GM23338 (cell line): Measurements from ENCODE around the gene DMGDH. TPM values are rescaled to one million over a fixed set of nuclear protein-coding genes. Genes with fewer than 3 reads are reported as not detected.

Experiments used
- ATAC-seq: fragments of 200-7000 bp; cut with Tn5 transposase; 3 replicates; pipeline ENCODE4 v1.9.1; 2020
- DNase-seq: peaks from one replicate; pipeline ENCODE4 v3.0.0-alpha.2; 2015; ENCODE audit warnings: low spot score
- H2AFZ ChIP-seq: fragments of 200-600 bp; sonication (generic); 2 replicates; pipeline ENCODE4 v1.8.0; 2016; ENCODE audit warnings: antibody characterized with exemption, mild to moderate bottlenecking, moderate library complexity
- H3F3A ChIP-seq: fragments of 200-600 bp; sonication (generic); replicated peaks from 2 replicates; pipeline ENCODE4 v1.8.0; 2017; ENCODE audit warnings: antibody characterized with exemption, mixed run types, low read depth
- H3K27ac ChIP-seq: fragments of 200-600 bp; sonication (generic); 2 replicates; pipeline ENCODE4 v1.6.1; 2016; ENCODE audit warnings: low read depth
- H3K27me3 ChIP-seq: fragments of 200-600 bp; sonication (generic); 2 replicates; pipeline ENCODE4 v1.8.0; 2016; ENCODE audit warnings: mild to moderate bottlenecking, mixed run types, moderate library complexity; ENCODE audit not compliant: insufficient read depth
- H3K36me3 ChIP-seq: fragments of 200-600 bp; sonication (generic); 2 replicates; pipeline ENCODE4 v1.8.0; 2016; ENCODE audit warnings: mild to moderate bottlenecking; ENCODE audit not compliant: insufficient read depth
- H3K4me1 ChIP-seq: fragments of 200-600 bp; sonication (generic); 2 replicates; pipeline ENCODE4 v1.8.0; 2016; ENCODE audit warnings: mild to moderate bottlenecking, moderate library complexity; ENCODE audit not compliant: insufficient read depth
- H3K4me2 ChIP-seq: fragments of 200-600 bp; sonication (generic); 2 replicates; pipeline ENCODE4 v1.7.1; 2017; ENCODE audit warnings: mixed run types
- H3K4me3 ChIP-seq: fragments of 200-600 bp; sonication (generic); 2 replicates; pipeline ENCODE4 v1.6.1; 2016; ENCODE audit warnings: mixed run types
- H3K79me2 ChIP-seq: fragments of 200-600 bp; sonication (generic); replicated peaks from 2 replicates; pipeline ENCODE4 v1.8.0; 2017; ENCODE audit warnings: mild to moderate bottlenecking; ENCODE audit not compliant: insufficient read depth
- H3K9me2 ChIP-seq: fragments of 200-600 bp; sonication (generic); 2 replicates; pipeline ENCODE4 v1.8.0; 2017; ENCODE audit not compliant: insufficient read depth
- H4K20me1 ChIP-seq: fragments of 200-600 bp; sonication (generic); replicated peaks from 2 replicates; pipeline ENCODE4 v1.8.0; 2017; ENCODE audit warnings: mild to moderate bottlenecking; ENCODE audit not compliant: insufficient read depth
- H3K27ac Mint-ChIP-seq: 2 replicates; pipeline ENCODE4 v1.8.0; 2020; ENCODE audit warnings: inconsistent platforms, mild to moderate bottlenecking, moderate library complexity, mixed read lengths
- H3K27me3 Mint-ChIP-seq: 3 replicates; pipeline ENCODE4 v1.8.0; 2022; ENCODE audit warnings: low read depth, mild to moderate bottlenecking, moderate library complexity, mixed read lengths, inconsistent platforms; ENCODE audit not compliant: insufficient read depth, poor library complexity
- H3K36me3 Mint-ChIP-seq: 3 replicates; pipeline ENCODE4 v1.8.0; 2021; ENCODE audit warnings: low read depth, mild to moderate bottlenecking, inconsistent platforms, moderate library complexity, mixed read lengths
- H3K4me1 Mint-ChIP-seq: 3 replicates; pipeline ENCODE4 v1.8.0; 2020; ENCODE audit warnings: mild to moderate bottlenecking, inconsistent platforms, mixed read lengths
- H3K4me3 Mint-ChIP-seq: 3 replicates; pipeline ENCODE4 v1.8.0; 2021; ENCODE audit warnings: moderate library complexity, mild to moderate bottlenecking, inconsistent platforms, mixed read lengths
- H3K9me3 Mint-ChIP-seq: 3 replicates; pipeline ENCODE4 v1.8.0; 2020; ENCODE audit warnings: moderate library complexity, mild to moderate bottlenecking, inconsistent platforms, mixed read lengths
- CREB1 ChIP-seq: fragments of 250-450 bp; sonication (Bioruptor Pico); IDR thresholded peaks from 2 replicates; pipeline ENCODE4 v1.5.0; 2020; ENCODE audit warnings: low read depth, mild to moderate bottlenecking, moderate library complexity
- CTCF ChIP-seq, 2 experiments: fragments of 200-600 bp in 1 of 2; sonication (generic) in 1 of 2; conservative IDR thresholded peaks; 2 replicates each; pipeline versions ENCODE4 v1.5.1 to v1.6.1; 2016 to 2017; ENCODE audit warnings: antibody characterized with exemption in 2 of 2, low read depth in 2 of 2, mild to moderate bottlenecking in 2 of 2, moderate library complexity in 1 of 2
- REST ChIP-seq: IDR thresholded peaks from one replicate; pipeline ENCODE4 v1.6.1; 2018; ENCODE audit warnings: antibody characterized with exemption; ENCODE audit not compliant: unreplicated experiment
- ZNF331 ChIP-seq: fragments of 250-450 bp; sonication (Bioruptor Pico); IDR thresholded peaks from 2 replicates; pipeline ENCODE4 v1.5.0; 2020; ENCODE audit warnings: low read depth, mild to moderate bottlenecking, moderate library complexity
- ZNF462 ChIP-seq: fragments of 250-450 bp; sonication (Bioruptor Pico); IDR thresholded peaks from 2 replicates; pipeline ENCODE4 v1.5.0; 2020; ENCODE audit warnings: mild to moderate bottlenecking, moderate library complexity
- polyA plus RNA-seq: library from polyadenylated mRNA; unstranded; fragments of >200 nt; fragmentation: Nextera tagmentation; extraction: Ambion mirVana; gene quantifications from 2 replicates; pipeline ENCODE4 v1.2.1, GENCODE V29; 2016
- total RNA-seq: library from RNA; depleted of rRNA; stranded (reverse); fragments of >200 nt; shearing (Covaris generic); gene quantifications from 2 replicates; pipeline ENCODE4 v1.2.3, GENCODE V29; 2014

Gene DMGDH
- total and polyA plus RNA-seq, 2 experiments from 2014 or later = 0.52 to 0.63 TPM

- H3K27me3 ChIP-seq = no peaks in the 10 kb centered on the region
- peaks cover 3% of the 10 kb centered on the region; the same call in 1 of the 2 replicates for H3K4me1 ChIP-seq
- H3K4me1 Mint-ChIP-seq = peaks cover 4% of the 10 kb centered on the region; the same call in 1 of the 3 replicates
- H3K4me3 ChIP-seq = no peak overlapping the region
- ATAC-seq (peak; percentile 67), DNase-seq (peak; percentile 63)
- H3K9me3 Mint-ChIP-seq = no peaks in the 10 kb centered on the region
- no peak overlapping the region for H2AFZ ChIP-seq
- H4K20me1 ChIP-seq = no peaks in the 10 kb centered on the region
- H3K4me2 ChIP-seq = no peak overlapping the region
- no peaks in the 10 kb centered on the region for H3K36me3 ChIP-seq
- H3F3A ChIP-seq = no peaks in the 10 kb centered on the region
- no peak for TF ChIP-seq ZNF331 (CRISPR knock-in tag)
- peak; percentile 54 to 67 for TF ChIP-seq CTCF (conservative IDR thresholded peaks at IDR 0.05; ENCODE audit: low read depth in 2 of 2)
- no peak for TF ChIP-seq CREB1 (CRISPR knock-in tag)
- TF ChIP-seq REST = no peak
- TF ChIP-seq ZNF462 (CRISPR knock-in tag) = no peak
- no peak overlapping the region for H3K27ac Mint-ChIP-seq
- no peak overlapping the region for H3K27ac ChIP-seq
- no peaks in the 10 kb centered on the region for H3K9me2 ChIP-seq
- peaks cover 4% of the 10 kb centered on the region; the same call in 2 of the 3 replicates for H3K36me3 Mint-ChIP-seq
- H3K4me3 Mint-ChIP-seq = no peak overlapping the region
- H3K27me3 Mint-ChIP-seq = peaks cover 2% of the 10 kb centered on the region
- H3K79me2 ChIP-seq = no peaks in the 10 kb centered on the region
These were observed 104.6 kb downstream of the DMGDH start for GRCh38 chr5:78964889-78965288.
